ENCODE measurements around the gene STAG1. TPM values are rescaled to one million over a fixed set of nuclear protein-coding genes. Genes with fewer than 3 reads are reported as not detected.
"Not testable (repeated sequence)": the region's sequence is repeated elsewhere in the genome, so short reads cannot be mapped to it uniquely, and the experiment has no call there.

Gene STAG1
- 10 to 100 TPM; 28.0 to 29.7 TPM for total RNA-seq

DNA sequence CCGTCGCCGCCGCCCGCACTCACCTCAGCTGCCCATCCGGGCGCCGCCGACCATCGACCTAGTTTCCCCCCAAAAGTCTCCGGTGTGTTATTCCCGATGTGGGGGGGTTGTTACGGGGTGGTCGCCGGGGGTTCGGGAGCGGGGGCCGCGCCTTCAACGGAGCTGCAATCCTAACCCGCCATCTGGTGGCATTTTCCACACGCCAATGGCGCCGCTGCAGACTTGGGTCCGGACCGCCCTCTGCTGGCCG lies at the start of gene STAG1:
STAG1 (minus strand) TSS at position 207 of the 250 bp plus-strand sequence. CDS start 121,480 bp downstream, outside the sequence.
- Mint-ChIP-seq H3K4me1 (ENCODE audit: low read depth) (peaks cover 31% of the 10 kb centered on the region), H3K4me3 (peak within 1 kb of the TSS; percentile 91), H3K9me3 (no peaks in the 10 kb centered on the region), H3K27ac (peak within 1 kb of the TSS; percentile 97), H3K27me3 (ENCODE audit: low read depth) (no peaks in the 10 kb centered on the region), H3K36me3 (ENCODE audit: low read depth) (peaks cover 5% of the 10 kb centered on the region)
- no peak for DNase-seq
- intact Hi-C loops (cut with micrococcal nuclease) = loop anchor here (1.0 to 5.0 kb wide), 11 partner anchors 66 to 787 kb away; partner anchors contain the start of genes MSL2, NCK1, PCCB and PPP2R3A
- CTCF ChIA-PET = interaction anchor here (0.6 to 9.1 kb wide), 41 partner anchors 11 to 786 kb away, joined by 3 to 126 read pairs (median 3); partner anchors contain the start of genes MSL2, NCK1 and PPP2R3A

DNA sequence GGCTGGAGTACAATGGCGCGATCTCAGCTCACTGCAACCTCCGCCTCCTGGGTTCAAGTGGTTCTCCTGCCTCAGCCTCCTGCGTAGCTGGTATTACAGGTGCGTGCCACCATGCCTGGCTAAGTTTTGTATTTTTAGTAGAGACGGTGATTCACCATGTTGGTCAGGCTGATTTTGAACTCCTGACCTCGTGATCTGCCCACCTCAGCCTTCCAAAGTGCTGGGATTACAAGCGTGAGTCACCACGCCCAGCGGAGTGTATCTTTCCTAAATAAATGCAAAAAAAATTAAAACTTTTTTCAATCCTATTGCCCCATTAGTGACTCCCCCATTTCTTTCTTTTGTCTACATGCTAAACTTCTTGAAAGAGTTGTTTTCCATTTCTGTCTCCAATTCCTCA lies 49.0 kb upstream of the STAG1 start:
- H3K4me3 Mint-ChIP-seq; H3K27me3 Mint-ChIP-seq (ENCODE audit: low read depth); H3K4me1 Mint-ChIP-seq (ENCODE audit: low read depth); H3K27ac Mint-ChIP-seq; intact Hi-C loops (cut with micrococcal nuclease); H3K9me3 Mint-ChIP-seq; DNase-seq; H3K36me3 Mint-ChIP-seq (ENCODE audit: low read depth); CTCF ChIA-PET: not testable (repeated sequence)

DNA sequence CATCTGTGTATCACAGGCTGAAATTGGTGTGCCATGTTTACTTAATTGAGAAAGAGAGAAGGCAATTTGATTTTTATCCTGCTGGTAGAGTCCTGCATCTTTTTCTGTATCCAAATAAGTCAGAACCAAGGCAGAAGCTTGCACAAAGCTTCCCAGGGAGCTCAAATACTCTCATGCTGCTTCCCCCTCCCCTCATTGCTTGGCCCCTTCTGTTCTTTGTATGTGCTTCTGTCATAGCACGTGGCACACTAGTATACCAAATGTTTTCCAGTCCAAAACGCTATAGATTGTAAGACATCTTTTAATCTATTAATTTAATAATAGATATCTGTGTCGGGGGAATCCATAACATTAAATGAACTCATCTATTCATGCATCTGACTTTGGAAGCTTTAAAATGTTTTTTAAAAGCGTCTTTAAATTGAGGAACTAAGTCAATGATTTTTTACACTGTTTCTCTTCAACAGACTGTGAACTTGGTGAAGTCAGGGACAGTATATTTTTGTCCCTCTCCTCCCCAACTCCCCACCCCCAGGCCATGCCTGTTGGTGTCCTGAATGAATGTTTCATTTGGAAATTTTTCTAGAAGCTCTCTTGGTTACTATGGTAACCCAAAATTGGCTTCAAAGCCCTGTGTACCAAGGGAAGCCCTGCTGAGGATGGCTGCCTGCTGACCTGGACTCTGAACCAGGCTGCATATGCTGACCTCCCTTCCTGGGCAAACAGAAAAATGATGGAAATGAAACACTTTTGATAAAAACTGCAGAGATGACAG lies 40.6 kb upstream of the STAG1 start:
- intact Hi-C loops (cut with micrococcal nuclease) = no loop called here
- H3K4me3 Mint-ChIP-seq = no peak overlapping the region
- DNase-seq = no peak
- H3K27ac Mint-ChIP-seq = no peak overlapping the region
- no peaks in the 10 kb centered on the region for H3K27me3 Mint-ChIP-seq (ENCODE audit: low read depth)
- CTCF ChIA-PET = interaction anchor here (0.7 to 1.2 kb wide), 3 partner anchors 59 to 388 kb away, joined by 3 to 4 read pairs (median 3); no protein-coding TSS in a partner anchor
- no peaks in the 10 kb centered on the region for H3K9me3 Mint-ChIP-seq
- no peaks in the 10 kb centered on the region for H3K4me1 Mint-ChIP-seq (ENCODE audit: low read depth)
- H3K36me3 Mint-ChIP-seq (ENCODE audit: low read depth) = no peaks in the 10 kb centered on the region

DNA sequence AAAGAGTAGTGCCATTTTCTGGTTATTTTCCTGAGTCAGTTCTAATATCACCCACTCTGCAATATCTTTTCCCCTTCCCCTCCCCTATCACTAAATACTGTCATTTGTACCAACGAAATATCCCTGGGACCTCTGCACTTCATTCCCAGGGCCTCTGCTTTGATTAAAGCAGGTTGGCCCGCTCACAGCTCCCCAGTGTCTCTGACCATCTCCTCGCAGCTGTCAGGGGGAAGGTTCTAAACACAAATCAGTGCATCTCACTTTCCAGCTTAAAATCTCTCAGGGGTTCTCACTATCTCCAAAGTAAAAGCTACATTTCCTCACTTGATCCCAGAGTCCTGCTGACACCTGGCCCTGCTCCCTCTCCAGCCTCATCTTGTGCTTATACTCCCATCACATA lies 38.6 kb upstream of the STAG1 start:
- H3K4me1 Mint-ChIP-seq (ENCODE audit: low read depth) = peaks cover 15% of the 10 kb centered on the region
- H3K9me3 Mint-ChIP-seq = no peaks in the 10 kb centered on the region
- H3K36me3 Mint-ChIP-seq (ENCODE audit: low read depth) = no peaks in the 10 kb centered on the region
- intact Hi-C loops (cut with micrococcal nuclease) = no loop called here
- no peak overlapping the region for H3K4me3 Mint-ChIP-seq
- CTCF ChIA-PET = interaction anchor here (0.5 kb wide), 1 partner anchor 277 kb away, joined by 5 read pairs; no protein-coding TSS in a partner anchor
- H3K27me3 Mint-ChIP-seq (ENCODE audit: low read depth) = no peaks in the 10 kb centered on the region
- no peak for DNase-seq
- no peak overlapping the region for H3K27ac Mint-ChIP-seq

DNA sequence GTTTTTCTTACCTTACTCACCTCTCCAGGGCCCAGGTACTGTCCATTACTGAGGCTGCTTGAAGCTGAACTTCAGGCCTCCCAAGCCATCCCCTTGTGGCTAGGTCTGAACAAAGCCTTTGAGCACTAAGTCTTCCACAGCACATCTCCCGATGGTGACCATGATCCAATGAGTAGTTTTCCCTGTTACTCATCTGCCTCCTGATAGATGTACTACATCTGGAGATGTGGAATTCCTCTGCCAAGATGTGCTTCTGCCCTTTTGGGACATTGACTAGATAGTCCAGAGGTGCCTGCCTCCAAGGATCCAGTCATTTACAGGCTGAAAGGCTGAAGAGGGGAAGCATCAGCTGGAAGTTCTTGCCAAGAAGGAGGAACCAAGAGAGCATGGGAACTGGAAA lies 37.8 kb upstream of the STAG1 start:
- no peak for DNase-seq
- H3K36me3 Mint-ChIP-seq (ENCODE audit: low read depth) = no peaks in the 10 kb centered on the region

DNA sequence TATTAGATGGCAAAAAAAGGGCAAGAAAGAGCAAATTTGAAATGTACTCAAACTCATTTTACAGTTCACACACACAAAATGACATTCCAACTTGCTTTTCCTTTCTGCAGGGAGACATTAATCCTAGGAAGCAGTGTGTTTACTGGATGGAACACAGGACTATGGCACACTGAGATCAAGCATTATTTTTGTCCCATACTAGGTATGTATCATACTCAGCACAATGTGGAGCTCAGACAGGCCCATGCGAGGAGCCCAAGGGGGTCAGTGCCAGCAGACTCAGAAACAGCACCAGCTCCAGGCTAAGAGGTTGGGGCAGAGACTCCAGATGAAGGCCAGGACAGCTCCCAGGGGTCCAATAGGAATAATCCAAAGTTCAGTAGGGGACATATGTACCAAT lies 36.0 kb upstream of the STAG1 start:
- peaks cover 15% of the 10 kb centered on the region for H3K4me1 Mint-ChIP-seq (ENCODE audit: low read depth)
- no peak overlapping the region for H3K27ac Mint-ChIP-seq
- H3K9me3 Mint-ChIP-seq = no peaks in the 10 kb centered on the region
- H3K36me3 Mint-ChIP-seq (ENCODE audit: low read depth) = no peaks in the 10 kb centered on the region
- H3K4me3 Mint-ChIP-seq = no peak overlapping the region
- intact Hi-C loops (cut with micrococcal nuclease) = no loop called here
- DNase-seq = no peak
- no peaks in the 10 kb centered on the region for H3K27me3 Mint-ChIP-seq (ENCODE audit: low read depth)
- CTCF ChIA-PET = no interaction called here

More for the DNA sequence above, 37.8 kb upstream of the STAG1 start:
- CTCF ChIA-PET = no interaction called here
- intact Hi-C loops (cut with micrococcal nuclease) = no loop called here
- peaks cover 15% of the 10 kb centered on the region for H3K4me1 Mint-ChIP-seq (ENCODE audit: low read depth)
- H3K27ac Mint-ChIP-seq = no peak overlapping the region
- H3K9me3 Mint-ChIP-seq = no peaks in the 10 kb centered on the region
- H3K4me3 Mint-ChIP-seq = no peak overlapping the region
- no peaks in the 10 kb centered on the region for H3K27me3 Mint-ChIP-seq (ENCODE audit: low read depth)

DNA sequence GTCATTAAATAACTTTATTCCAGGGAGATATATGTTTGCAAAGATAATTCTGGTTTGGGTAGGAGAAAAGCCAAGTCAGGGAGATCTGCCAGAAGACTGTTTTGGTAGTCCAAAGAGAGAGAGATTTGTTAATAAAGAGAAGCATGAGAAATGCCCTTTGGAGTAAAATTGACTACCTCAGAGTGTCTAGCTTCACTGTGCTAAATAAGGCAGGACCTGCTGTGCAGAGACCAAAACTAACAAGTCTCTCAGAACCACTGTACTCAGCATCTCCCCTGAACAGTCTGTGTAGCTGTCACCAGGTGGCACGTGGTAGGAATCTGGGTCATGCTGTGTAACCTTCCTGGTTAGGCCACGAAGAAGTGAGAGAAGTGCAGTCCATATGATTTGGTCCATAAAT lies 35.2 kb upstream of the STAG1 start:
- H3K27me3 Mint-ChIP-seq (ENCODE audit: low read depth) = no peaks in the 10 kb centered on the region
- H3K9me3 Mint-ChIP-seq = no peaks in the 10 kb centered on the region
- no peak overlapping the region for H3K27ac Mint-ChIP-seq
- CTCF ChIA-PET = interaction anchor here (0.6 to 1.0 kb wide), 3 partner anchors 35 to 698 kb away, joined by 3 to 4 read pairs (median 3); no protein-coding TSS in a partner anchor
- DNase-seq = peak; percentile 43
- no peaks in the 10 kb centered on the region for H3K36me3 Mint-ChIP-seq (ENCODE audit: low read depth)
- H3K4me1 Mint-ChIP-seq (ENCODE audit: low read depth) = peaks cover 15% of the 10 kb centered on the region
- intact Hi-C loops (cut with micrococcal nuclease) = loop anchor here (1.0 to 2.0 kb wide), 2 partner anchors 31 to 34 kb away; partner anchors contain the start of gene SLC35G2
- H3K4me3 Mint-ChIP-seq = no peak overlapping the region

DNA sequence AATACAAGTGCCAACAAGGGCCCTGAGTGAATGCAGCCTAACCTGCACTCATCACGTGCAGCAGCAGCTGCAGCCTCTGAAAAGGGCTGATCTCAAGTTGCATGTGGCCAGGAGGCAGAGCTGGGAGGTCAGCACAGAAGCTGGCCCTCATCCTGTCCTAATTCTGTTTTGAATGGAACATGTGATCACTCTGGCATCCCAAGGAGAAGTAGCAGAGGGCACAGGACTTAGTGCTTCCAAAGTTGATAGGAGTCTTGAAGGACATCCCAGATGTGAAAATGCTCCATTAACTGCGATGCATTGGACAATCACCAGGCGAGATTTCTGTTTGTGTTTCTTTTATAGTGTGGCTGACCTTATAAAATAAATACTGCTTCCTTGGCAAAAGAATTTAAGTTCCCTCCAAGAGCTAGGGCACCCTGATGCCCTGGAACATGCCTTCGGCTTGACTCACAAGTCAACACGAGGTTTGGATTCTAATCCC lies 31.6 kb upstream of the STAG1 start:
- intact Hi-C loops (cut with micrococcal nuclease) = no loop called here
- H3K27me3 Mint-ChIP-seq (ENCODE audit: low read depth) = no peaks in the 10 kb centered on the region
- peaks cover 15% of the 10 kb centered on the region for H3K4me1 Mint-ChIP-seq (ENCODE audit: low read depth)
- CTCF ChIA-PET = no interaction called here
- no peaks in the 10 kb centered on the region for H3K9me3 Mint-ChIP-seq
- no peaks in the 10 kb centered on the region for H3K36me3 Mint-ChIP-seq (ENCODE audit: low read depth)
- no peak for DNase-seq
- H3K4me3 Mint-ChIP-seq = no peak overlapping the region
- no peak overlapping the region for H3K27ac Mint-ChIP-seq

DNA sequence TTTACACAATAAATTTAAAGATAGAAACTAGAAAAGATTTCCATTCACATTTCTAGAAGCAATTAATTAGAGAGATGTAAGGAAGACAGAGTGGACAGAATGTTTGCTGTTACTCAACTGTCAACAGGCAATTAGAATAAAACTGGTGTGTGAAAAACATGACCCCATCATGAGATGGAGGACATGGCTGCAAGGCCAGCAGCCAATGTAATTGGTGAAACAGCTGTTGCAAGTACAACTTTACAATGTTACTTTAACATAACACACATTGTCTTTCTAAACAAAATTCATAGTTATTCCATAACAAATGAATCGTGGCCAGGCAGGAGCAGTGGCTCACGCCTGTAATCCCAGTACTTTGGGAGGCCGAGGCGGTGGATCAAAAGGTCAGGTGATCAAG lies 28.6 kb upstream of the STAG1 start:
- intact Hi-C loops (cut with micrococcal nuclease) = no loop called here
- H3K9me3 Mint-ChIP-seq = no peaks in the 10 kb centered on the region
- H3K27me3 Mint-ChIP-seq (ENCODE audit: low read depth) = no peaks in the 10 kb centered on the region
- H3K36me3 Mint-ChIP-seq (ENCODE audit: low read depth) = no peaks in the 10 kb centered on the region
- CTCF ChIA-PET = no interaction called here
- no peak overlapping the region for H3K4me3 Mint-ChIP-seq
- DNase-seq = no peak
- H3K4me1 Mint-ChIP-seq (ENCODE audit: low read depth) = no peaks in the 10 kb centered on the region
- no peak overlapping the region for H3K27ac Mint-ChIP-seq

DNA sequence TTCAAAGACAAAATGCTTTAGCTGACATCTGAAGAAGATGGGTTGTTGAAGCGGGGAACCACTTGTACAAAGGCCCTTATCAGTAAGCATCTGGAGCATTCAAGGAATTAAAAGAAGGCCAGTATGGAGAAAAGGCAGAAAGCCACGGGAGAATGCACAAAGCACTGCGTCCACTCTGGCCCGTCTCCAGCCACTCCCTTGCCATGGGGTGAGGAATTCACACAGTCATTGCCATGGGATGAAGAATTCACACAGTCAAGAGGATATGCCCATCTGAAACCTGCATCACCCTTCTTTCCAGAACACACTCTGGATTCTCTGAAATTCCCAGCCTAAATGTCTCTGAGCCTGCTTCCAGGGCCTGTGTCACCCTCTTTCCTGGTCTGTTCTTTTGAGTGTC lies 26.7 kb upstream of the STAG1 start:
- Mint-ChIP-seq H3K4me3 (no peak overlapping the region), H3K27ac (no peak overlapping the region), H3K27me3 (ENCODE audit: low read depth) (no peaks in the 10 kb centered on the region), H3K9me3 (no peaks in the 10 kb centered on the region), H3K36me3 (ENCODE audit: low read depth) (no peaks in the 10 kb centered on the region), H3K4me1 (ENCODE audit: low read depth) (no peaks in the 10 kb centered on the region)
- no peak for DNase-seq
- intact Hi-C loops (cut with micrococcal nuclease) = no loop called here
- CTCF ChIA-PET = interaction anchor here (1.0 to 1.7 kb wide), 2 partner anchors 179 to 235 kb away, joined by 3 to 7 read pairs; partner anchors contain the start of gene IL20RB

DNA sequence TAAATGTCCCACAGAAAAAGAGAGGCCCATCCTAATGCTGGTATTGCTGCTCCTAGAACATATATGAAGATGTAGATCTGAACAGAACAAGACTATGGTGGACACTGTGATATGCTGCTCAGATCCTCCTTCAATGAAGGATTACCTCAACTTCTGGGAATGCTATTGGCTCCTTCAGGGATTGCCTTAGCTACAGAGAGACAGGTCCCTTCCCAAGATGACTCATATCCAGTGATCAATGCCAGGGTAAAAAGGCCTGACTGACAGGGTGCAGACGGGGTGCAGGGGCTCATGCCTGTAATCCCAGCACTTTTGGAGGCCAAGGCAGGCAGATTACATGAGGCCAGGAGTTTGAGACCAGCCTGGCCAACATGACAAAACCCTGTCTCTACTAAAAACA lies 20.5 kb upstream of the STAG1 start:
- no peak overlapping the region for H3K4me3 Mint-ChIP-seq
- H3K36me3 Mint-ChIP-seq (ENCODE audit: low read depth) = no peaks in the 10 kb centered on the region
- H3K4me1 Mint-ChIP-seq (ENCODE audit: low read depth) = no peaks in the 10 kb centered on the region
- H3K27me3 Mint-ChIP-seq (ENCODE audit: low read depth) = no peaks in the 10 kb centered on the region
- H3K9me3 Mint-ChIP-seq = no peaks in the 10 kb centered on the region
- intact Hi-C loops (cut with micrococcal nuclease) = no loop called here
- CTCF ChIA-PET = no interaction called here
- no peak overlapping the region for H3K27ac Mint-ChIP-seq
- no peak for DNase-seq

DNA sequence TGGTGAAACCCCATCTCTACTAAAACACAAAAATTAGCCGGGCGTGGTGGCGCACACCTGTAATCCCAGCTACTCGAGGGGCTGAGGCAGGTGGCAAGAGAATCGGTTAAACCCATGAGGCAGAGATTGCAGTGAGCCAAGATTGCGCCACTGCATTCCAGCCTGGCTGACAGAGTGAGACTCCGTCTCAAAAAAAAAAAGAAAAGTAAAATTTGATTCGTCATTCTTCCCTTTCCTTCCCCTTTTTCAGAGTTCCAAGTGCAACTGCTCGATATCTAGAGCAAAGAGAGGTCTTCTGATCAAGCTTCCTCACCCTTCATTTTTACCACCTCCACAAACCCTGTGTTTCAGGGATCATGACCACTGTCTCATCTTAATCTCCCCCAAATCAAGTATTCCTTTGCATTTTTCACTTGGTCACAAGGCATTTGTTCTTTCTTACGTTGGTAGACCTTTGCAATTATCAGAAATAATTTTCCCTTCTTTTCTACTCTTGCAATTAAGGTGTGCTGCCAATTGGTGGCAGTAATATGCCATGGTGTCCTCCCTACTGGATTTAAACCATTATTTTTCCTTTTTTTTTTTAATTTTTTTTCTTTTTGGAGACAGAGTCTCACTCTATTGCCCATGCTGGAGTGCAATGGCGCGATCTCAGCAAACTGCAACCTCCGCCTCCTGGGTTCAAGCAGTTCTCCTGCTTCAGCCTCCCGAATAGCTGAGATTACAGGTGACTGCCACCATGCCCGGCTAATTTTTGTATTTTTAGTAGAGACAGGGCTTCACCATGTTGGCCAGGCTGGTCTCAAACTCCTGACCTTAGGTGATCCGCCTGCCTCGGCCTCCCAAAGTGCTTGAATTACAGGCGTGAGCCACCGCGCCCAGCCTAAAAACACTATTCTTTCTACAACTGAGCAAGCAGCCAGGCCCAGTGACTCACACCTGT lies 6.3 kb upstream of the STAG1 start:
- not testable (repeated sequence) for H3K9me3 Mint-ChIP-seq, DNase-seq

More for the DNA sequence above, 6.3 kb upstream of the STAG1 start:
- H3K27me3 Mint-ChIP-seq (ENCODE audit: low read depth); H3K36me3 Mint-ChIP-seq (ENCODE audit: low read depth); H3K4me3 Mint-ChIP-seq; H3K27ac Mint-ChIP-seq: not testable (repeated sequence)
- peaks cover 14% of the 10 kb centered on the region for H3K4me1 Mint-ChIP-seq (ENCODE audit: low read depth)
- CTCF ChIA-PET = interaction anchor here (0.6 to 9.1 kb wide), 12 partner anchors 57 to 351 kb away, joined by 3 to 126 read pairs (median 4); partner anchors contain the start of genes NCK1 and SLC35G2
- intact Hi-C loops (cut with micrococcal nuclease) = loop anchor here (1.0 to 5.0 kb wide), 2 partner anchors 256 to 274 kb away; no protein-coding TSS in a partner anchor

Measured in activated naive CD4-positive, alpha-beta T cell treated with anti-CD3 and anti-CD28 coated beads for 36 hours (primary cell).